ENCODE results near the gene E2F7.
"Not testable (repeated sequence)": the region's sequence is repeated elsewhere in the genome, so short reads cannot be mapped to it uniquely, and the experiment has no call there.

Gene E2F7, protein sequence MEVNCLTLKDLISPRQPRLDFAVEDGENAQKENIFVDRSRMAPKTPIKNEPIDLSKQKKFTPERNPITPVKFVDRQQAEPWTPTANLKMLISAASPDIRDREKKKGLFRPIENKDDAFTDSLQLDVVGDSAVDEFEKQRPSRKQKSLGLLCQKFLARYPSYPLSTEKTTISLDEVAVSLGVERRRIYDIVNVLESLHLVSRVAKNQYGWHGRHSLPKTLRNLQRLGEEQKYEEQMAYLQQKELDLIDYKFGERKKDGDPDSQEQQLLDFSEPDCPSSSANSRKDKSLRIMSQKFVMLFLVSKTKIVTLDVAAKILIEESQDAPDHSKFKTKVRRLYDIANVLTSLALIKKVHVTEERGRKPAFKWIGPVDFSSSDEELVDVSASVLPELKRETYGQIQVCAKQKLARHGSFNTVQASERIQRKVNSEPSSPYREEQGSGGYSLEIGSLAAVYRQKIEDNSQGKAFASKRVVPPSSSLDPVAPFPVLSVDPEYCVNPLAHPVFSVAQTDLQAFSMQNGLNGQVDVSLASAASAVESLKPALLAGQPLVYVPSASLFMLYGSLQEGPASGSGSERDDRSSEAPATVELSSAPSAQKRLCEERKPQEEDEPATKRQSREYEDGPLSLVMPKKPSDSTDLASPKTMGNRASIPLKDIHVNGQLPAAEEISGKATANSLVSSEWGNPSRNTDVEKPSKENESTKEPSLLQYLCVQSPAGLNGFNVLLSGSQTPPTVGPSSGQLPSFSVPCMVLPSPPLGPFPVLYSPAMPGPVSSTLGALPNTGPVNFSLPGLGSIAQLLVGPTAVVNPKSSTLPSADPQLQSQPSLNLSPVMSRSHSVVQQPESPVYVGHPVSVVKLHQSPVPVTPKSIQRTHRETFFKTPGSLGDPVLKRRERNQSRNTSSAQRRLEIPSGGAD

DNA sequence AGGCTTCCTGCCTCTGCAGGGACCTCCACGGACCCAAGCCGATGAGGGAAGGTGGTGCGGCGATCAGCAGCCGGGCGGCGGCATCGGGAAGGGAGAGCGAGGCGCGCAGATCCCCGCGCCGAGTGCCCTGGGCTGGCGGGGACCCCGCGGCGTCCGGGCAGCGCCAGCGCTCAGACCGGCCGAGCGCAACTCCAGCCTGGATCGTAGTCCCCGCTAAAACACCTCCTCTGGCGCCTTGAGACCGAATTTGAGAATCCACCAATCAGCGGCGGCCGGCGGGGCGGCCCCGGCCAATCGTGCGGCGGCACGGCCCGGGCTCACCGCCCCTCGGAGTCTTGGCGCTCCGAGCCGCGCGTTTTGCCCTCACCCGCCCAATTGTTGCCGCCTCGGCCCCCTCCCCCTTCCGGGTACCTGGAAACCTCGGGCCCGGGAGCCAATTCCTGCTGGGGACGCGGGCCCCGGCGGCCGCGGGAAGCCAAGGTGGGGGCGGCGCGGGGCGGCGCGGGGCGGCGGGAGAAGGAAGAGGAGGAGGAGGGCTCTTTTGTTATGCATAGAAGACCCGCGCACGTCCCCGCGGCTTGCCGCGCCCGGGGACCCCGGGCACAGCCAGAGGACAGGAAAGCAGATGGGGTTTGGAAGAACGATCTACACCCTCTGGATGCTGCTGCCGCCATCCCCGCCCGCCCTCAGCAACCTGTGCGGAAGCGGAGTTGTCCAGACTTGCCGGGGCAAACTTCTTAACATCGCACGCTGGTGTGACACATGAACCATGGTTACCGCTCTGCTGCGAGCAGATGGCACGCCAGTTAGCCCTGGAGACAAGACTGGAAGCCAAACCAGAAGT lies at the start of gene E2F7:
Gene E2F7, minus strand, starts transcription at position 209 of the 844 bp plus-strand sequence. CDS start 934 bp downstream, outside the sequence.
- DNase-seq: peak; percentile 80

GRCh38 chr12:77113971-77114370 lies 48.6 kb upstream of the E2F7 start:
- DNase-seq: no peak

DNA sequence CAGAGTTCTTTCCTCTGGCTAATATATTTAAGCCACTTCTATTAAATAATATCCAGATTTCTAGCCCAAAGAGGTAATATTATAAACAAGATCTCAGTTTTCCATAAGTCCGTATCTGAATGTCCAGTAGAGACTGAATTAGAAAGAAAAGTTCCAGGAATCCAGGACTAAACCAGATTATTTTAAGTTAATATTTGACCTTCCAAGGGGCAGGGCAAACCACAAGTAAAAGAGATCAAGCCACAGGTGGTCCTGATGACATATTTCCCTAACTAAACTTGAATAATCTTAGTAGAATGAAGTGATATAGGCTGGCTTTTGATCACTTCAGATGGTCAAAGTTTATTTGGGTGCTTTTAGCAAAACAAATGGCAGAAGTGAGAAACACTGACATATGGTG lies 43.3 kb upstream of the E2F7 start:
- DNase-seq: no peak

DNA sequence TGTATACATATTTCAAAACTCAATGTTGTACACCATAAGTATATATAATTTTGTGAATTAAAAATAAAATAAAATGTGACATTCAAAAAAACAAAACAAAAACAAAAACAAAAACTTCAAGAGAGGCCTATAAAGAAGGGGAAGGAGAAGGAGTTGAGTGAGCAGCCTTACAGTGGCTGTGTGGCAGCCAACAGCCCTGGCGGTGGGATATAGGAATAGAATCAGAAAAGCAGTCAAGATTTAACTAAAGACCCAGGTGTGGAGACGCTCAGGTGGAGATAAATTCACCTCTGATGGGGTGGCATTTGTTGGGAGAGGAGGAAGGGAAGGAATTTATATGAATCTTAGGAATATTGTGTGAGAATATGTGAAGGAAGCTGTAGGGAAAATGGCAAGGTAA lies 41.8 kb upstream of the E2F7 start:
- DNase-seq: no peak

GRCh38 chr12:77104792-77105191 lies 39.4 kb upstream of the E2F7 start:
- DNase-seq: no peak

DNA sequence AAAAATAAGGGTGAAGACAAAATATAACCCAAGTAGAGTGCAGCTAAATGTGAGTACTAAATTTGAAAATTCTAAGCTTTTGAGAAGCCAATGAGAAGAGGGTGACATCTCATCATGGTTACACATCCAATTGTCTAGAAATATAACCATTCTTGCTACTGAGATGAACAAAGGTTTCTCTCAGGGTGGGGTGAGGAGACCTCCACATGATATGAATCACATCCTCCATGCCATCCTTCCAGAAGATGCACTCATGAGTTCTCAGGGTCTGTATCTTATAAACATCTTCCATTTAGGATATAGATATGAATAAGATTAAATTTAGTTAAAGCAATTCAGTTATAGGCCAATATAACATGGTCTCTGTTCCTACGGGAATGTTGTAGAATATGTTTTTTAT lies 38.9 kb upstream of the E2F7 start:
- DNase-seq: no peak

DNA sequence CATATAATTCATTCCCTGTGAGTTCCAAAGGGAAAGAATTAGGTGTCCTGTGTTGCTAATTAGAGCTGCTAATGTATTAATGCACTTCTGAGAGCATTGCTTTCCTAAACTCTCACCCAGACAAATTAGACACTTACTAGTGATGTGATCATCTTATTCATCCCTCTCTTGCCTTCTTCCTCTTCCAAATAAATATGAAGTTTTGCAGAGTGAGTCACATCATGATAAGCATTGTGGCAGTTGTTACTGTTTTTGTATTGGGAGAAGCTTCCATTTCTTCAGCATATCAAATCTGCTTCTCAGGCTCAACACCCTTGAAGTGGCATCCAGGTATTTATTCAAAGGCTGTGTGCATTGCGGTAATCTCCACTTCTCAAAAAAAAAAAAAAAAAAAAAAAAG lies 37.3 kb upstream of the E2F7 start:
- DNase-seq: no peak

DNA sequence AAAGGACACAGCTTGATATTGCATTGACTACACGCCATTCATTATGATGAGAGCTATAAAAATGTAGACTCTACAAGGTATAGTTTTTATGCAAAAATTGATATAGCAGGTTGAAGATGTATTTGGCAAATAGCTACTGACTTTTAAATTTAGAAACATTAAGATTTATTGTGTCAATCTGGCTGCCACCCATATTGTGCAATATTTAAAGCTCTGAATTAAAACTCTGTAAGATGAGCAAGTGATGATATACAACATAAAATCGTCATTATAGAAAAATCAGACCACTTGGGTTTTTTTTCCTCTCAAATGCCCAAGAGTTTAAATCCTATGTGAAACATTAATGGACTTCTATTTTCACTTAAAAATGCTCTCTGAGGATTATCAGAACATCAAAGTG lies 36.8 kb upstream of the E2F7 start:
- no peak for DNase-seq

DNA sequence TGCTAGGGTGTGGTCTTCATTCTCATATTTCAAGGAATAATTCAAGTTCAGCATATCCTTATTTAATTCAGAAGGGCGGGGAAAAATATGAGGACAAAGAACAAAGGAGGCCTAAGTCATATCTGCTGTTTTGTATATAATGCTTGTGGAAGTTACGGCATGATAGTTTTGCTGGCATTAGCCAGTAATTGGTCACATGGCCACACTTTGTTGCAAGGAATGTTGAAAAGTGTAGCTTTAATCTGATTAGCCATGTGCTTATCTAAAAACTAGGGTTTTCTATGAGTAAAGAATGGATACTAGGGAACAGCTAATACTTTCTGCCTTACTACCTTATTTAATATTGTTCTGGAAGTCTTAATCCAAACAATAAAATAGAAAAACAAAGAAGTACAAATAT lies 34.4 kb upstream of the E2F7 start:
- DNase-seq: no peak

- DNase-seq: no peak
Observed at GRCh38 chr12:77097846-77098245, 32.5 kb upstream of the E2F7 start.

DNA sequence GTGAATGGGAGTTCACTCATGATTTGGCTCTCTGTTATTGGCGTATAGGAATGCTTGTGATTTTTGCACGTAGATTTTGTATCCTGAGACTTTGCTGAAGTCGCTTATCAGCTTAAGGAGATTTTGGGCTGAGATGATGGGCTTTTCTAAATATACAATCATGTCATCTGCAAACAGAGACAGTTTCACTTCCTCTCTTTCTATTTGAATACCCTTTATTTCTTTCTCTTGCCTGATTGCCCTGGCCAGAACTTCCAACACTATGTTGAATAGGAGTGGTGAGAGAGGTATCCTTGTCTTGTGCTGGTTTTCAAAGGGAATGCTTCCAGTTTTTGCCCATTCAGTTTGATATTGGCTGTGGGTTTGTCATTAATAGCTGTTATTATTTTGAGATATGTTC lies 26.9 kb upstream of the E2F7 start:
- not testable (repeated sequence) for DNase-seq

DNA sequence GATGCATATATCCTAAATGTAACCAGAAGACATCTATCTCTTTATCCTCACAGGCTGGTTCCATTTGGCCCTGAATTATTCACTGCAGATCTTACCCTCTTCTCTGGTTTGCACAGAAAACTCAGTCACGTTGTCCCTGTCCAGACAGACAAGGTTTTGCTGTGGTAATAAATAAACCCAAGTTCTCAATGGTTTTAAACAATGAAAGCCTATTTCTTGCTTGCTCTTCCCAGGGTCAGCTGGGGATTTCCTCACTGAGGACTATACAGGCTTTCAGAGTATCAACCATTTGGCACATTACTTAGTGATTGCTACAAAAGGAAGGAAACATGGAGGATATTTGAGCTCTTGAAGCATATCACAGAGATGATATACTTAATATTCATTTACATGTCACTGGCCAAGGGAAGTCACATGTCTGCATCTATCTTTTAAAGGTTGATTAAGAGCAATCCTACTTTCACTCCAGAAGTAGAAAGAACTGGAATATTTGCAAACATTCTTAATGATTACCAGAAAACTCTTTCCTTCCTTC lies 24.4 kb upstream of the E2F7 start:
- no peak for DNase-seq

DNA sequence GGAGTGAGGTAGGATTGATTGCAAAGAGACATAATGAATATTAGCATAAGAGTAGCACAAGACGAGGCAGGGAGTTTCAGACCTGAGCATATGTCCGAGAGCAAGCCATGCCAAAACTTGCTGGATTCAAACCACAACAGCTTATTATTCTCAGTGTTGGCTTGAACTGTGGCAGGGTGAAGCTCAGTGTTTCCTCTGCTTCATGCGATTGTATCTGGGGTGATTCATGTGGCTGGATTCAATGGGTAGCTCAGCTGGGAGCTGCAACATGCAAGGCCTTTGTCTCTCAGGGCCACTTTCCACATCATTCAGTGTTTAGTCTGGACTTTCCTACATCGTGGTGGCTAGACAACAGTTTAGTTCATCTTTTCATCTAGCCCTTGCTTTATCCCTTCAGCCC lies 22.1 kb upstream of the E2F7 start:
- no peak for DNase-seq

GRCh38 chr12:77082021-77082420 lies 16.7 kb upstream of the E2F7 start:
- DNase-seq: no peak

GRCh38 chr12:77079631-77080030 lies 14.3 kb upstream of the E2F7 start:
- DNase-seq: no peak

- no peak for DNase-seq
Observed at GRCh38 chr12:77078231-77078630, 12.9 kb upstream of the E2F7 start.

DNA sequence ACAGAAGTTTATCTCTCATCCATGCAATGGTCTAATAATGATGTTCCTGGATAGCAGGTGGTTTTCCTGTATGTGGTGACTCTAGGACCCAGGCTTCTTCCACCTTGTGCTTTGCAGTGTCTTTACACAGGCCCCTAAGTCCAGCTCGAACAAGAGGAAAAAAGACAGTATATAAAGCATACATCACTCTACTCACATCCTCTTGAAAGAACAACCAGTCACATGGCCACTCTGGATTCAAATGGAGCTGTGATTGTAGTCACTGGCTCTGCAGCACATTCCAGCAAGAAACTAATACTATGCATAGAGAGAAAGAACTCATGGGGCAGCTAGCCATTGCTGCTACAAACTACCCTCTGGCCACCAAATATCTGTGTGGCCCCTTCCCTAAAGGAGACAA lies 11.5 kb upstream of the E2F7 start:
- DNase-seq: no peak

GRCh38 chr12:77073894-77074293 lies 8.5 kb upstream of the E2F7 start:
- DNase-seq: not testable (repeated sequence)

GRCh38 chr12:77072833-77073495 lies 7.6 kb upstream of the E2F7 start:
- no peak for DNase-seq

DNA sequence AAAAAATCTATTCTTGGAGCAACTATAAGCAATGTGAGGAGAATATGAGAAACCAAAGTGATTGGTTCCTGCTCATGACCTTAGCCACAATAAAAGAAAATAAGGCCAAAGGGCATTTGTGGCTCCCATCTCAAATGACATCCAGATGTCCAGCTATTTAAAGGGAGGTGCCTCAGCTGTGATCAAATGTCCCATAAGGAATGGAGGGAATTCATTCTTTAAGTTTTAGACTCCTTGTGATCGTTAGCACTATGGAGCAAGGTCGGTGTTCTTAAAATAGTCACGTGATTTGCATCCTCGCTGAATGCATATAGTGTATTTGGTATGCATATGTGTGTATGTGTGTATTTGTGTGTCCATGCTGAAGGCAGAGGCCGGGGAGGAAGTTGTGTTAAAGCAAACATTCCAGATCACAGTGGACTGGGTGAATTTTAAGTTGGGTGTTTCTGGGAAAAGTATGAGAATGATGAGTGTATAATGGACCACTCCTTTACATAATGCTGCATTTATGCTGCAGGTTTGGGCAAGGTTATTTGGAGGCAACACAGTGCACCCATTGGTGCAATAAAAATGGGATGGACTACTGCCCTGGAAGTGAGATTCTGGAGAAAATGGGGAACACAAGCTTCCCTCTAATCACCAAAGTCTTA lies 5.6 kb upstream of the E2F7 start:
- DNase-seq: no peak

- DNase-seq: no peak
Observed at GRCh38 chr12:77070382-77070781, 5.0 kb upstream of the E2F7 start.

- no peak for DNase-seq
Observed at GRCh38 chr12:77064896-77065360, 441 bp downstream of the E2F7 start.

Measured in CD4-positive, alpha-beta T cell treated with Interferon gamma for 1 hour (primary cell).